NCI-H345 treated with DMSO at 0.1 percent for 48 hours (cell line): ENCODE results near the gene APOBEC3B.
"Not testable (repeated sequence)": the region's sequence is repeated elsewhere in the genome, so short reads cannot be mapped to it uniquely, and the experiment has no call there.

ENCODE experiments used
- DNase-seq: peaks from one replicate; lab custom pipeline; 2025; ENCODE audit not compliant: unreplicated experiment; lab: John Stamatoyannopoulos, UW

The APOBEC3B gene

DNA sequence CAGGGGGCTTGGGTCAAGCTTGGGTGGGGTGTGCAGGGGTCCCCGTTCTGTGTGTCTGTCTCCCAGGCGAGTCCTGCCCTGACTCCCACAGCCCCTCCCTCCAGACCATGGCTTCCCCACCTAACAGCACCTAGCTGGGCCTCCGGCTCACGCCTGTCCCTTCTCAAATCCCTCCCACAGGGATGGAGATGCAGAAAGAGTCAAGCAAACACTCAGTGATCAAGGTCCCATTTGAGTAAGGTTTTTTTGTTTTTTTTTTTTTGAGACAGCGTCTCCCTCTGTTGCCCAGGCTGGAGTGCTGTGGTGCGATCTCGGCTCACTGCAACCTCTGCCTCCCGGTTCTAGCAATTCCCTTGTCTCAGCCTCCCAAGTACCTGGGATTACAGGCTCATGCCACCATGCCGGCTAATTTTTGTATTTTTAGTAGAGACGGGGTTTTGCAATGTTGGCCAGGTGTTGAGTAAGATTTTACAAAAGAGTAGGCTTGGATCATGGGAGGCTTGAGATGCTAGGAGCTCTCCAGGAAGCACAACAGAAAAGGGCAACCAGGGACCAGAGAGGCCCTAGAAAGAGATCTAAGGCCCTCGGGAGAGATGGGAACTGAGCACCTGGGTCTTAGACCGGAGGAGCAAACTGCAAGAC, 44.5 kb downstream of the APOBEC3B start:
- DNase-seq, result no peak

DNA sequence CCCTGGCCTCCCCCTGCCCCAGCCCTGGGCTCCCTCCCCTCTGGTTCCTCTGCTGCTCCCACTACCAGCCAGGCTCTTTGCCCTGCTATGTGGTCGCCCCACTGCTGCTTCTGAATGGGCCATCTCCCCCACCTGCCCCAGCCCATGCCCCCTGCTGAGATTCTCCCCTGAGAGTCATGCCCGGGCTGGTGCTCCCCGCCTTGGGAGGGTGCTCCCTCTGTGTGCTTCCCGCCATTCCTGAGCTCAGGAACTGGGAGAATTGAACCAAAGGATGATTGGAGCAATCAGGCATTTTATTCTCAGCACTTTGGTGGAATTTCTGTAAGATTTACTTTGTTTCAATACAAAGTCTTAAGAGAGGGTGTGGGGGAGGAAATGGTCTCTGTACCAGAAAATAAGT, 45.6 kb downstream of the APOBEC3B start:
- DNase-seq, result no peak

DNA sequence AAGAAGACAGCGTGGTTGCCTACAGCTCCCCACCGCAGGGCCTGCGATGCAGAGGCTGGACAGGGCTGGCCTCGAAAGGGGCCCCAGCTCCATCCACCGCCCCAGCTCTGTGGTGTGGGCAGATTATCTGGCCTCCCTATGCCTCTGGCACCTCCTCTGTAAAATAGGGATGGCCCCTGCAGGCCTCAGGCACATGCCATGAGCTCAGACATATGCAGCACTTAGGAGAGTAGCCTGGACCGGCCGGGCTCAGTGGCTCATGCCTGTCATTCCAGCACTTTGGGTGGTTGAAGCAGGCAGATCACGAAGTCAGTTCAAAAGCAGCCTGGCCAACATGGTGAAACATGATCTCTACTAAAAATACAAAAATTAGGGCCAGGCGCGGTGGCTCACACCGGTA, 46.1 kb downstream of the APOBEC3B start:
- DNase-seq, result no peak

DNA sequence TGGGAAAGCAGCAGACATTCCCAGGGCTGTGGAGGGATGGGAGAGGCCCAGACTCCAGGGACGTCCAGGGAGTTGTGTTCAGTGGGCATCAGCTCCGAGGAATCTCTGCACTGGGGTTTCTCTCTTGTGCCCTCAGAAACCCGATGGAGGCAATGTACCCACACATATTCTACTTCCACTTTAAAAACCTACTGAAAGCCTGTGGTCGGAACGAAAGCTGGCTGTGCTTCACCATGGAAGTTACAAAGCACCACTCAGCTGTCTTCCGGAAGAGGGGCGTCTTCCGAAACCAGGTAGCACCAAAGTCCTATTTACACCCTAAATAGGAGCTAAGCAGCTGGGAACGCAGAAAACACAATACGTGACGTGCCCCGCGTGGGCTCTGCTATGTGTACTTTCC, 47.1 kb downstream of the APOBEC3B start:
- DNase-seq, result no peak

DNA sequence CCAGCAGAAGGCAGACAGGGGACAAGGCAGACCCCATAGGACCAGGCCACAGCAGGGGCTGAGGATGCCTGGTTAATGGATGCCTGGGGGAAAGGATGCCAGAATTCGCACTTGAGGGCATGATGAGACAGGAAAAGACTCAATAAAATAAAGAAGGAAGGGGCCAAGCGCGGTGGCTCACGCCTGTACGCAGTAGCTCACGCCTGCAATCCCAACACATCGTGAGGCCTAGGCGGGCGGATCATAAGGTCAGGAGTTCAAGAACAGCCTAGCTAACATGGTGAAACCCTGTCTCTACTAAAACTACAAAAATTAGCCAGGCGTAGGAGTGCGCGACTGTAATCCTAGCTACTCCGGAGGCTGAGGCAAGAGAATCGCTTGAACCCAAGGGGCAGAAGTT, 48.6 kb downstream of the APOBEC3B start:
- DNase-seq, result no peak

DNA sequence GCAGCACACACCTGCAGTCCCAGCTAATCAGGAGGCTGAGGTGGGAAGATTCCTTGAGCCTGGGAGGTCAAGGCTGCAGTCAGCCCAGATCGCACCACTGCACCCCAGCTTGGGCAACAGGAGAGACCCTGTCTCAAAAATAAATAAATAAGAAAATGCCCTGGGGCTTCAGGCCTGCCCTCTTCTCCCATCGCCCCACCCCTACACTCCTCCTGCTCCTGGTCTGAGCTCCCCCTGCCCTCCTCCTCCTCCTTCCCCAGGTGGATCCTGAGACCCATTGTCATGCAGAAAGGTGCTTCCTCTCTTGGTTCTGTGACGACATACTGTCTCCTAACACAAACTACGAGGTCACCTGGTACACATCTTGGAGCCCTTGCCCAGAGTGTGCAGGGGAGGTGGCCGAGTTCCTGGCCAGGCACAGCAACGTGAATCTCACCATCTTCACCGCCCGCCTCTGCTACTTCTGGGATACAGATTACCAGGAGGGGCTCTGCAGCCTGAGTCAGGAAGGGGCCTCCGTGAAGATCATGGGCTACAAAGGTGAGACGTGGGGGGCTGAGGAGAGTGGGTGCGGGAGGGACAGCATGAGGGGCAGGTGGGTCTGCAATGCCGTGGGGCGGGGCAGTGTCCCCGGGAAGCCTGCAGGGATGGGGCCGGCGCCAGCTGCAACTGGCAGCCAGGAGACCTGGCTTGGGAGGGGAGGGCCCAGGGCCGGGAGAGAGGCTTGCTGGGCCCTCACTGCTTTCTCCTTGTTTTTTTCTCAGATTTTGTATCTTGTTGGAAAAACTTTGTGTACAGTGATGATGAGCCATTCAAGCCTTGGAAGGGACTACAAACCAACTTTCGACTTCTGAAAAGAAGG, 49.5 kb downstream of the APOBEC3B start:
- not testable (repeated sequence) for DNase-seq

DNA sequence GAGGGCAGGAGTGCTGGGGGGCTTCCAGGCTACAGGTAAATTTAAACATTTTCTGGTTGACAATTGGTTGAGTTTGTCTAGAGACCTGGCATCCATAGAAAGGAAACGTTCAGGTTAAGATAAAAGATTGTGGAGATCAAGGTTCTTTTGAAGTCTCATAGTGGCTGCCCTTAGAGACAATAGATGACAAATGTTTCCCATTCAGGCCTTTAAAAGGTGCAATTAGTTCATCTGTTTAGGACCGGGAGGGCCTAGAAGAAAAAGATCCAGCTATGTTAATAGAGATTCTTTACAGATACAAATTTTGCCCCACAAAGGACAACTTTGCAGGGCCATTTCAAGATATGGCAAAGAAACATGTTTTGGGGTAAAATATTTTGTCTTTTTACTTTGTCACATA, 54.9 kb downstream of the APOBEC3B start:
- DNase-seq, result not testable (repeated sequence)

DNA sequence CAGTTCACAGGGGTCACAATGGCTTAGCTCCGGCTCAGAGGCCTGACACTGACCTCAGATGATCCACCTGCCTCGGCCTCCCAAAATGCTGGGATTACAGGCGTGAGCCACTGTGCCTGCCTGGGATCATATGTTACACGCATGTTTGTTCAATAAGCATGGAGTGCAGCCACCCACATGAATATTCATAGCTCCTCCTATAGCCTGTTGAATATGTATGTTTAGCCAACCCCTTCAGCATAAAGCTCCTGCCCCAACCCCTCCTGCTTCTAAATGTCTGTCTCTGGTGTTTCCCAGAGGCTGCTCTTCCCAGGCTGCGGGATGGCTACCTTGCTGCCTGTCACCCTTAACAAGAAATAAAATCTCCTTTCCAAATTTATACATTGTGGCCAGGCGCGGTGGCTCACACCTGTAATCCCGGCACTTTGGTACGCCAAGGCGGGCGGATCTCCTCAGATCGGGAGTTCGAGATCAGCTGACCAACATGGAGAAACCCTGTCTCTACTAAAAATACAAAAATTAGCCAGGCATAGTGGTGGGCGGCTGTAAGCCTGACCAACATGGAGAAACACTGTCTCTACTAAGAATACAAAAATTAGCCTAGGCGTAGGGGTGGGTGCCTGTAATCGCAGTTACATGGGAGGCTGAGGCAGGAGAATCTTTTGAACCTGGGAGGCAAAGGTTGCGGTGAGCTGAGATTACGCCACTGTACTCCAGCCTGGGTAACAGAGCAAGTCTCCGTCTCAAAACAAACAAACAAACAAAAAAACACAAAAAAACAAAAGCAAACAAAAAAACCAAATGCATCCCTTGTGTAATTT, 57.4 kb downstream of the APOBEC3B start:
- DNase-seq, result no peak

DNA sequence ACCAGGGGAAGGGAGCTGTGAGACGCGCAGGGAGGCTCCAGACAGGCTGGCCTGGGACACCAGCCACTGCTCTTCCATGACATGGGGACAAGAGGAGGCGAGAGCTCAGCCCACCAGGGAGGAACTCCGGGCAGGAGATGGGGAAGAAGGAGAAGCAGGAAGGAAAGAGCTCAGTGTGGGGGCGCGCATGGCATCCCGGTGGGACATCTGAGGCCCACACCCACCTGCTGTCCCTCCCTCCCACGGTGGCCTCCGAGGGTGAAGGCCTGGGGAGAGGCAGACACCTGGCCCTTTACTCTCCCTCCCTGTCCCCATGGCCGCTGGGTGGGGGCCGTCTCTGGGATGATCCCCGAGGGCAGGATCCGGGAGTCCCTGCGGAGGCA, 58.0 kb downstream of the APOBEC3B start:
- not testable (repeated sequence) for DNase-seq

DNA sequence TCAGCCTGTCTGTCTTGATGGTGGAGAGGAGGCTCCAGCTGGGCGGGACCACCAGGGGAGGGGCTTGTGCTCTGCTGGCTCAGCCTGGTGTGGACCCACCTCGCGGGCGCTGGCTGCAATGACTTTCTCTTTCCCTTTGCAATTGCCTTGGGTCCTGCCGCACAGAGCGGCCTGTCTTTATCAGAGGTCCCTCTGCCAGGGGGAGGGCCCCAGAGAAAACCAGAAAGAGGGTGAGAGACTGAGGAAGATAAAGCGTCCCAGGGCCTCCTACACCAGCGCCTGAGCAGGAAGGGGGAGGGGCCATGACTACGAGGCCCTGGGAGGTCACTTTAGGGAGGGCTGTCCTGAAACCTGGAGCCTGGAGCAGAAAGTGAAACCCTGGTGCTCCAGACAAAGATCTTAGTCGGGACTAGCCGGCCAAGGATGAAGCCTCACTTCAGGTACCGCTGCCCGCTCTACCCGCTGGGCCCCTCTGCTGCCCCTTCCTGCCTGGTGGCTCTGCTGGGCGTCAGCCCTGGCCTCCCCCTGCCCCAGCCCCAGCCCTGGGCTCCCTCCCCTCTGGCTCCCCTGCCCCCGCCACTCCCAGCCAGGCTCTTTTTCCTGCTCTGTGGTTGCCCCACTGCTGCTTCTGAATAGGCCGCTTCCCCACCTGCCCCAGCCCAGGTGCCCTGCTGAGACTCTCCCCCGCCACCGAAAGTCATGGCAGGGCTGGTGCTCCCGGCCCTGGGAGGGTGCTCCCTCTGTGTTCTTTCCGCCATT, 58.6 kb downstream of the APOBEC3B start, which contains the start of gene APOBEC3F:
Gene APOBEC3F (plus strand): TSS at position 327 of the 759 bp plus-strand sequence. CDS start 97 bp downstream, at position 424.
- not testable (repeated sequence) for DNase-seq

DNA sequence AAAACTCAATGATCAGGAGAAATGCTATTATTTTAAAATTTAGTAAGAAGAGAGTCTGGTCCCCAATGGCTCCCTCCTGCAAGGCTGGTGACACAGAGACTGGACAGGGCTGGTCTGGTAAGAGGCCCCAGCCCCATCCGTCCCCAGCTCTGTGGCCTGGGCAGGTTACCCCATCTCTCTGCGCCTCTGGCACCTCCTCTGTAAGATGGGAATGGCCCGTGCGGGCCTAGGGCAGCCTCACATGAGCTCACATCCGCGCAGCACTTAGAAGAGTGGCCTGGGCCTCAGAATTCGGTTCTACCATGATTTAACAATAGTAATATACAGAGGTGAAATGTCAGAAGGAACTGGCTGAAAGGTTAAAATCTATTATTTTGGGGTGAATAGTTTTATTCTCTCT, 59.8 kb downstream of the APOBEC3B start:
- DNase-seq, result no peak
